Measurements from ENCODE around the gene FES. TPM values are rescaled to one million over a fixed set of nuclear protein-coding genes. Genes with fewer than 3 reads are reported as not detected.

The FES gene
- polyA plus RNA-seq, 3 donors = 140 to 260 (median 157) TPM

- Histone ChIP-seq H4K20me1 (ENCODE audit: insufficient read depth, low read length) (no peaks in the 10 kb centered on the region), H3K4me1 (ENCODE audit: control insufficient read depth in 1 of 2, insufficient read depth in 2 of 2, low read length in 2 of 2) (peaks cover 63 to 86% of the 10 kb centered on the region in 2 donors), H3K4me2 (replicated peaks; ENCODE audit: extremely low read depth, low read length, poor library complexity, severe bottlenecking) (peak overlapping the region; percentile 98), H3K36me3 (replicated peaks in 1 of 2; ENCODE audit: control insufficient read depth in 1 of 2, insufficient read depth in 2 of 2, low read length in 2 of 2) (no peaks in the 10 kb centered on the region), H3K9me3 (replicated peaks in 1 of 2; ENCODE audit: control insufficient read depth in 1 of 2, insufficient read depth in 1 of 2, low read length in 2 of 2) (no peaks in the 10 kb centered on the region), H3K79me2 (ENCODE audit: insufficient read depth, low read length) (peaks cover 35% of the 10 kb centered on the region), H2AFZ (ENCODE audit: insufficient read depth, low read depth, low read length, poor library complexity, severe bottlenecking) (peak overlapping the region; percentile 88), H3K27ac (ENCODE audit: low read depth in 1 of 2, low read length in 2 of 2) (peak overlapping the region in 1 of 2 donors; percentile 81), H3K27me3 (ENCODE audit: control insufficient read depth in 2 of 2, insufficient read depth in 2 of 2, low read length in 2 of 2) (no peaks in the 10 kb centered on the region), H3K4me3 (replicated peaks in 1 of 3; ENCODE audit: low read depth in 2 of 3, low read length in 3 of 3) (peak overlapping the region in 2 of 3 experiments; percentile 51 to 81), H3K9ac (ENCODE audit: insufficient read depth, low read length, poor library complexity, severe bottlenecking) (peak overlapping the region; percentile 77)
- DNase-seq = no peak
- Mint-ChIP-seq H3K4me3 (peak overlapping the region in 1 of 2 donors; percentile 46), H3K36me3 (peaks cover 10% of the 10 kb centered on the region in 2 donors), H3K9me3 (no peaks in the 10 kb centered on the region), H3K4me1 (peaks cover 53% of the 10 kb centered on the region), H3K27ac (peak overlapping the region; percentile 80 to 97 (median 89)), H3K27me3 (ENCODE audit: low read depth in 3 of 3) (peaks cover 0 to 2% (median 0%) of the 10 kb centered on the region in 3 donors)
- WGBS (ENCODE audit: insufficient coverage) = 0% methylated on average over 4 of the region's 5 CpGs
- TF ChIP-seq, protein P1, sequence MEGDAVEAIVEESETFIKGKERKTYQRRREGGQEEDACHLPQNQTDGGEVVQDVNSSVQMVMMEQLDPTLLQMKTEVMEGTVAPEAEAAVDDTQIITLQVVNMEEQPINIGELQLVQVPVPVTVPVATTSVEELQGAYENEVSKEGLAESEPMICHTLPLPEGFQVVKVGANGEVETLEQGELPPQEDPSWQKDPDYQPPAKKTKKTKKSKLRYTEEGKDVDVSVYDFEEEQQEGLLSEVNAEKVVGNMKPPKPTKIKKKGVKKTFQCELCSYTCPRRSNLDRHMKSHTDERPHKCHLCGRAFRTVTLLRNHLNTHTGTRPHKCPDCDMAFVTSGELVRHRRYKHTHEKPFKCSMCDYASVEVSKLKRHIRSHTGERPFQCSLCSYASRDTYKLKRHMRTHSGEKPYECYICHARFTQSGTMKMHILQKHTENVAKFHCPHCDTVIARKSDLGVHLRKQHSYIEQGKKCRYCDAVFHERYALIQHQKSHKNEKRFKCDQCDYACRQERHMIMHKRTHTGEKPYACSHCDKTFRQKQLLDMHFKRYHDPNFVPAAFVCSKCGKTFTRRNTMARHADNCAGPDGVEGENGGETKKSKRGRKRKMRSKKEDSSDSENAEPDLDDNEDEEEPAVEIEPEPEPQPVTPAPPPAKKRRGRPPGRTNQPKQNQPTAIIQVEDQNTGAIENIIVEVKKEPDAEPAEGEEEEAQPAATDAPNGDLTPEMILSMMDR (IDR thresholded peaks at IDR 0.05) = peak; percentile 55
- intact Hi-C loops (cut with micrococcal nuclease) = loop anchor here in 1 of 2 donors (5.0 kb wide), 1 partner anchor 35 kb away; no protein-coding TSS in a partner anchor
Observed at GRCh38 chr15:90932660-90932991, 48.3 kb downstream of the FES start.

DNA sequence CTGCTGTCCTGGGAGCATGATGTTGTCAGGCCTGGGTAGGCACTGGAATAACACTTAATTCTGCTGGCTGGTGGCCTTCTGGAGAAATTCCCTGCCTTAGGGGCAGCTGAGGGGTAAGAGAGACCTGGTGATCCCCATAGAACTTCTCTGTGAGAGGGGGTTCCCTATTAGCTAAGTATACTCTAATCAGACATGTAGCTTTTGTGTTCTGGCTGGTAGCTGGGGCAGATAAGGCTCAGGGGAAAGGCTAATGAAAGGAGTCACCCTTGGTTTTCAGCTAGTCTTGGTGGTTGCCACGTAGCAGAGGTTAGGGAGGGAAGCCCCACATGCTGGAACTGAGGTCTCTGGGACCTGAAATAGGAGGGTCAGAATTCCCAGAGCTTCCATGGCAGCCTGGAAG lies 49.0 kb downstream of the FES start:
- WGBS (ENCODE audit: insufficient coverage) = 91% methylated on average over 1 of the region's 1 CpG
- Mint-ChIP-seq H3K4me3 (no peak overlapping the region), H3K9me3 (no peaks in the 10 kb centered on the region), H3K4me1 (peaks cover 50% of the 10 kb centered on the region), H3K27me3 (ENCODE audit: low read depth in 3 of 3) (peaks cover 0 to 2% (median 0%) of the 10 kb centered on the region in 3 donors), H3K36me3 (peaks cover 11 to 14% of the 10 kb centered on the region in 2 donors), H3K27ac (peak overlapping the region in 3 of 7 donors; percentile 30 to 41 (median 40))
- H3K9me3 ChIP-seq (replicated peaks in 1 of 2; ENCODE audit: control insufficient read depth in 1 of 2, insufficient read depth in 1 of 2, low read length in 2 of 2) = no peaks in the 10 kb centered on the region
- H3K9ac ChIP-seq (ENCODE audit: insufficient read depth, low read length, poor library complexity, severe bottlenecking) = no peak overlapping the region
- H3K36me3 ChIP-seq (replicated peaks in 1 of 2; ENCODE audit: control insufficient read depth in 1 of 2, insufficient read depth in 2 of 2, low read length in 2 of 2) = peaks cover 0 to 5% of the 10 kb centered on the region in 2 donors
- DNase-seq = peak in 1 of 3 donors; percentile 3
- H3K27ac ChIP-seq (ENCODE audit: low read depth in 1 of 2, low read length in 2 of 2) = no peak overlapping the region
- H3K4me2 ChIP-seq (replicated peaks; ENCODE audit: extremely low read depth, low read length, poor library complexity, severe bottlenecking) = no peak overlapping the region
- intact Hi-C loops (cut with micrococcal nuclease) = loop anchor here in 1 of 2 donors (5.0 kb wide), 1 partner anchor 36 kb away; no protein-coding TSS in a partner anchor
- H2AFZ ChIP-seq (ENCODE audit: insufficient read depth, low read depth, low read length, poor library complexity, severe bottlenecking) = no peak overlapping the region
- TF ChIP-seq, protein P1 (IDR thresholded peaks at IDR 0.05) = no peak
- H3K4me3 ChIP-seq (replicated peaks in 1 of 3; ENCODE audit: low read depth in 2 of 3, low read length in 3 of 3) = no peak overlapping the region
- no peaks in the 10 kb centered on the region for H4K20me1 ChIP-seq (ENCODE audit: insufficient read depth, low read length)
- peaks cover 35% of the 10 kb centered on the region for H3K79me2 ChIP-seq (ENCODE audit: insufficient read depth, low read length)
- H3K4me1 ChIP-seq (ENCODE audit: control insufficient read depth in 1 of 2, insufficient read depth in 2 of 2, low read length in 2 of 2) = peaks cover 57 to 79% of the 10 kb centered on the region in 2 donors
- H3K27me3 ChIP-seq (ENCODE audit: control insufficient read depth in 2 of 2, insufficient read depth in 2 of 2, low read length in 2 of 2) = no peaks in the 10 kb centered on the region
